Measurements from ENCODE around the gene TRIAP1. TPM values are rescaled to one million over a fixed set of nuclear protein-coding genes. Genes with fewer than 3 reads are reported as not detected.

The TRIAP1 gene
- 33.4 and 34.3 TPM in 2 replicates for total RNA-seq

DNA sequence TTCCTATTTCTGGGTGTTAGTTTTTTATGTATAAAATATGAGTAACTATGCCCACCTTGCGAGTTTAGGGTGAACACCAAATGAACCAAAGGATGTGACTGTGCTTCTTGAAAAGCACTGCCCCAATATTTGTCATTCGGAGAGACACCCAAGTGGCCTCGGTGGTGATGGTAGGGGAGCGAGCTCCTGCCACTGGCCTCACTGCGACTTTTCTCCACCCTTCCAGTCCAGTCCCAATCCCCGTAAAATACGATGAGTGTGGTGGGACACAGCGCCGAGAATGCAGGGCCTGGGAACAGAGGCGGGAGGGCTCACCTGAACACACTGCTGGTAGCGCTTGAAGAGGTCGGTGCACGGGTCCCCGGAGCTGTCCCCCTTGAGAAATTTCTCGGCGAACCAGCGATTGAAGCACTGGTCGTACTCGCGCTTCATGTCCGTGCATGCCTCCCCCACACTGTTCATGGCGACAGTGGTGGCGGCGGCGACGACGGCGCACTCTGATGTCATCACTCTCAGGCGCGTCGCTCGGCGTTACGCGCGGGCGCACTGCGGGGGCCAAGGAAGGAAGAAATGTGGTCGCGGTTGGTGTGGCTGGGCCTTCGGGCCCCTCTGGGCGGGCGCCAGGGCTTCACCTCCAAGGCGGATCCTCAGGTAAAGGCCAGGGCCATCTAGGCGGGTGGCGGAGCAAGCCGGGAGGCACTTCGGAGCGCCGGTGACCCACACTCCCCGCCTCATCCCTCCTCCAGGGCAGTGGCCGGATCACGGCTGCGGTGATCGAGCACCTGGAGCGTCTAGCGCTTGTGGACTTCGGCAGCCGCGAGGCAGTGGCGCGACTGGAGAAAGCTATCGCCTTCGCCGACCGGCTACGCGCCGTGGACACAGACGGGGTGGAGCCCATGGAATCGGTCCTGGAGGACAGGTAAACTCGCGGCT, at the start of gene TRIAP1, which contains the start of gene GATC:
Gene TRIAP1 (minus strand): TSS at position 474 of the 933 bp plus-strand sequence. CDS start 12 bp downstream, at position 462.
Gene GATC (plus strand): TSS at position 534 of the 933 bp plus-strand sequence. CDS start 37 bp downstream, at position 571.

DNA sequence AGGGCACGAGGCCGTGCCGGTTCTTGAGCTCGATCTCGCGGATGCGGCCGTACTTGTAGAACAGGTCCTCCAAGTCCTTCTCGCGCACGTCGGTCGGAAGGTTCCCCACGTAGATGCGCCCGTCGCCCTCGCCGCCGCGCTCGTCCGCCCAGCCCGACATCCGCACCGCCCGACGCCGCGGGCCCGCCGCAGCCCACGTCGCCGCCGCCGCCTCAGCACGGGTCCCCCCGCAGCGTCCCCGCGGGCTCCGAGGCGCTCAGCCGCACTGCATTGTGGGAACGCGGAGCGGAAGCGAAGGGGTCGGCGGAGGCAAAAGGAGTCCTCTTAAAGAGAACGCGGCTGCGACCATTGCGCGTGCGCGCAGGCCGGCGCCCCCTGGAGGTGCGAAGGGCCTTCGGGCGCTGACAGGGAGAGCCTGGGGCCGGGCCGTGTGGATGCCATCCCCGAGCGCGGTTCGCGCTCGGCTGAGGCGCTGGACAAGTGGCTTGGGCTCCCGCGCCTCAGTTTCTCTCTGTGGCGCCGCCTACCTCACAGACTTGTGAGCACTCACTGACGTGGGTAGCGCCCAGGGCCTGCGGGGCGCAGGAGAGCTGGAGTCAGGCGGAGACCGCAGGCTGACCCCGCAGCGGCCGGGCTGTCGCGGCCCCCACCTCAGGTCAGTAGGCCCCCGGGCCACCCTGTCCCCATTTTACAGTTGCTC, 23.4 kb upstream of the TRIAP1 start, which contains the start of gene SRSF9:
Gene SRSF9 (minus strand): TSS at position 299 of the 700 bp plus-strand sequence. CDS start 139 bp downstream, at position 160.

DNA sequence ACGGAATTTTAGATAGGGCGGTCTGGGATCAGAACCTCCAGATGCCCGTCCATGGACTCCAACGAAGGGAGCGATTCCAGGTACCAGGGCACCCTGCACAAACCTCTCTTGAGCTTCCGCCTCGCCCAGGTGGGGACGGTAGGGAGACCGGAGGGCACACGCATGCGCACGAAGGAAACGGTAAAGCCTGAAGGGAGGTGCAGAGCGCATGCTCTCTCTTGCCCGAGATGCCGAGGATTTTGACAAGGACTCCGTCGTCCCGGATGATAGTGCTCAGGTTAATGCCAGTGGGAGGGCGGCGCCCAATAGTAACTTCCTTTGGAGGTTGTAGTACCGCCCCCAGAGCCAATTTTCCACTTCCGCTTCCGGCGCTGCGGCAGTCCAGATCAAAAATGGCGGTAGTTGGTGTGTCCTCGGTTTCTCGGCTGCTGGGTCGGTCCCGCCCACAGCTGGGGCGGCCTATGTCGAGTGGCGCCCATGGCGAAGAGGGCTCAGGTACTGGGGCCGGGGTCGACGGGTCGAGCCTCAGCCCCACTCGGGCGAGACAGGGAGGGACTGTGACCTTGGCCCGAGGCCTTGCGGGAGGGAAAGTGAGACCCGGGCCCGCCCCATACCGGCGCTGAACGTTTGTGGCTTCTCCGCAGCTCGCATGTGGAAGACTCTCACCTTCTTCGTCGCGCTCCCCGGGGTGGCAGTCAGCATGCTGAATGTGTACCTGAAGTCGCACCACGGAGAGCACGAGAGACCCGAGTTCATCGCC, 8.3 kb downstream of the TRIAP1 start, which contains the start of gene COX6A1:
Gene COX6A1 (plus strand): TSS at position 379 of the 760 bp plus-strand sequence. CDS start 14 bp downstream, at position 393.

Other genes starting within 250 kb of the TRIAP1 start
- gene RPLP0, start 245.3 kb downstream of the TRIAP1 start, total RNA-seq = 3,668 and 4,655 TPM in 2 replicates
- 91.9 and 113 TPM in 2 replicates for gene PXN, start 180.7 kb downstream of the TRIAP1 start, total RNA-seq
- gene RNU4-2, start 154.5 kb downstream of the TRIAP1 start, total RNA-seq = under 0.01 TPM in 2 replicates
- under 0.01 TPM in 2 replicates for gene RNU4-1, start 153.1 kb downstream of the TRIAP1 start, total RNA-seq
- 1.5 TPM in 2 replicates for gene SIRT4, start 144.1 kb downstream of the TRIAP1 start, total RNA-seq
- gene PLA2G1B, start 118.6 kb downstream of the TRIAP1 start, total RNA-seq = not detected in 2 replicates
- not detected in 2 replicates for gene MSI1, start 77.2 kb downstream of the TRIAP1 start, total RNA-seq
- gene COX6A1, start 8.3 kb downstream of the TRIAP1 start, total RNA-seq = 633 and 734 TPM in 2 replicates
- 14.6 and 14.8 TPM in 2 replicates for gene GATC, start 60 bp upstream of the TRIAP1 start, total RNA-seq
- gene SRSF9, start 23.4 kb upstream of the TRIAP1 start, total RNA-seq = 145 and 151 TPM in 2 replicates
- gene DYNLL1, start 49.7 kb upstream of the TRIAP1 start, total RNA-seq = 392 and 421 TPM in 2 replicates
- gene COQ5, start 82.8 kb upstream of the TRIAP1 start, total RNA-seq = 22.2 and 27.7 TPM in 2 replicates
- 66.5 and 90.9 TPM in 2 replicates for gene RNF10, start 88.0 kb upstream of the TRIAP1 start, total RNA-seq
- gene POP5, start 135.0 kb upstream of the TRIAP1 start, total RNA-seq = 40.0 and 47.6 TPM in 2 replicates
- gene CABP1, start 194.2 kb upstream of the TRIAP1 start, total RNA-seq = 0.14 TPM in 1 of 2 replicates, not detected in the other
- 53.7 and 55.9 TPM in 2 replicates for gene MLEC, start 240.8 kb upstream of the TRIAP1 start, total RNA-seq